Measurements from ENCODE around the gene ZNF79.

Gene ZNF79

GRCh38 chr9:127490535-127491230 is 66.5 kb downstream of the ZNF79 start:
- Histone ChIP-seq H3K4me1 (peaks cover 13% of the 10 kb centered on the region), H3K4me3 (no peak overlapping the region), H3K9ac (no peak overlapping the region), H3K4me2 (no peak overlapping the region), H4K20me1 (no peaks in the 10 kb centered on the region), H3K36me3 (peaks cover 51% of the 10 kb centered on the region), H3K9me3 (no peaks in the 10 kb centered on the region), H3K27me3 (no peaks in the 10 kb centered on the region), H3K27ac (0 out of 2 replicates have a peak overlapping the region, but pooled peaks have one; percentile 4)
- no peak for TF ChIP-seq Cebpa-rat (IDR thresholded peaks at IDR 0.05)

DNA sequence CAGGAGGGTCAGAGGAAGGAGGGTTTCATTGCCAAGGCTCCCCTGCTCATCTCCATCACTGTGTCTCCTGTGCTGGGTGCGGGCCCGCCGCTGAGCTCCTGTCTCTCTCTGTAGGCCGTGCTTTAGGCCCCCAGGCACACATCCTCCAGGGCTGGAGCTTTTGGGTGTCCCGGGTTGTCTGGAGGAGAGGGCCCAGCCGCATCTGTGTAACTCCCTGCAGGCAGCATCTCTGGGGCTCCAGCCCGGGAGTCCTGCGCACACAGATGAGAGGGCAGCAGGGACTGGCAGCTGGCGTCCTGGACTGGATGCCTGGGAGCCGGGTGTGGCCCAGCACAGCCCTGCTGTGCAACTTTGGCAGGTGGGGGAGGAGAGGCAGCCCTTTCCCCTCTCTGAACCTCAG is 67.3 kb downstream of the ZNF79 start:
- no peak overlapping the region for H3K4me2 ChIP-seq
- H3K4me3 ChIP-seq, result no peak overlapping the region
- 0 out of 2 replicates have a peak overlapping the region, but pooled peaks have one; percentile 4 for H3K27ac ChIP-seq
- no peaks in the 10 kb centered on the region for H4K20me1 ChIP-seq
- H3K27me3 ChIP-seq, result no peaks in the 10 kb centered on the region
- H3K9me3 ChIP-seq, result no peaks in the 10 kb centered on the region
- H3K36me3 ChIP-seq, result peaks cover 46% of the 10 kb centered on the region
- TF ChIP-seq Cebpa-rat (IDR thresholded peaks at IDR 0.05), result no peak
- no peak overlapping the region for H3K9ac ChIP-seq
- peaks cover 21% of the 10 kb centered on the region for H3K4me1 ChIP-seq

- no peaks in the 10 kb centered on the region for H3K9me3 ChIP-seq
- no peak overlapping the region for H3K4me3 ChIP-seq
- peaks cover 27% of the 10 kb centered on the region for H3K4me1 ChIP-seq
- H3K36me3 ChIP-seq, result peaks cover 49% of the 10 kb centered on the region; the same call in 1 of the 2 replicates
- no peak overlapping the region for H3K4me2 ChIP-seq
- TF ChIP-seq Cebpa-rat (IDR thresholded peaks at IDR 0.05), result no peak
- no peak overlapping the region for H3K27ac ChIP-seq
- no peaks in the 10 kb centered on the region for H4K20me1 ChIP-seq
- H3K27me3 ChIP-seq, result no peaks in the 10 kb centered on the region
- H3K9ac ChIP-seq, result no peak overlapping the region
Measured at GRCh38 chr9:127492616-127493015, 68.4 kb downstream of the ZNF79 start.

- no peak overlapping the region; the same call in 1 of the 2 replicates for H3K9ac ChIP-seq
Measured at GRCh38 chr9:127493592-127494303, 69.6 kb downstream of the ZNF79 start.

DNA sequence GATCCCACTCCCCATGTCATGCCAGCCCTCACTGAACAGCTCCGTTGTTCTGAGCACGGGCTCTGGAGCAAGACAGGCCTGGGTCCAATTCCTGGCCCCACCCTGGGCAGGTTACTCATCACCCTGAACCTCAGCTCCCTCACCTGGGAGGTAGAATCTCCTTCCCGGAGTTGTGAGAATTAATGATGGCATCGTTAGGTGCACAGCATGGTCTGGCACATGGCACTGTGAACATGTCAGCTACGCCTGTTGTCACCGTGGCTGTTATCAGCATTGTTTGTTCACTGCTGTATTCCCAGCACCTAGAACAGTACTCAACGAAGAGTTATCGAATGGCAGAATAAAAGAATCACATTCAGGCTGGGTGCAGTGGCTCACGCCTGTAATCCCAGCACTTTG is 70.1 kb downstream of the ZNF79 start:
- Histone ChIP-seq H3K27ac (0 out of 2 replicates have a peak overlapping the region, but pooled peaks have one; percentile 18), H3K36me3 (peaks cover 47% of the 10 kb centered on the region; the same call in 1 of the 2 replicates), H3K4me1 (peaks cover 36% of the 10 kb centered on the region), H3K9me3 (no peaks in the 10 kb centered on the region), H3K27me3 (no peaks in the 10 kb centered on the region), H3K4me3 (no peak overlapping the region), H3K4me2 (no peak overlapping the region), H4K20me1 (no peaks in the 10 kb centered on the region), H3K9ac (no peak overlapping the region)
- TF ChIP-seq Cebpa-rat (IDR thresholded peaks at IDR 0.05), result no peak

More at GRCh38 chr9:127493592-127494303, 69.6 kb downstream of the ZNF79 start:
- Histone ChIP-seq H3K9me3 (no peaks in the 10 kb centered on the region), H3K4me3 (no peak overlapping the region), H3K4me1 (peaks cover 36% of the 10 kb centered on the region), H4K20me1 (no peaks in the 10 kb centered on the region), H3K4me2 (no peak overlapping the region), H3K27ac (0 out of 2 replicates have a peak overlapping the region, but pooled peaks have one; percentile 18), H3K36me3 (peaks cover 52% of the 10 kb centered on the region; the same call in 1 of the 2 replicates), H3K27me3 (no peaks in the 10 kb centered on the region)
- no peak for TF ChIP-seq Cebpa-rat (IDR thresholded peaks at IDR 0.05)
